GM06990 (cell line): ENCODE data around the gene PLA2G12B.
"Not testable (repeated sequence)": the region's sequence is repeated elsewhere in the genome, so short reads cannot be mapped to it uniquely, and the experiment has no call there.

Source experiments
- DNase-seq: peaks from one replicate; pipeline ENCODE4 v3.0.0-alpha.2; 2011; ENCODE audit not compliant: insufficient read length; ENCODE audit errors: extremely low read depth
- H3K27me3 ChIP-seq: replicated peaks from 2 replicates; pipeline ENCODE4 v1.6.0; 2011; ENCODE audit warnings: low read length; ENCODE audit not compliant: control insufficient read depth, insufficient read depth
- H3K36me3 ChIP-seq: 2 replicates; pipeline ENCODE4 v1.5.1; 2011; ENCODE audit warnings: low read length; ENCODE audit not compliant: control insufficient read depth, insufficient read depth
- H3K4me3 ChIP-seq: replicated peaks from 2 replicates; pipeline ENCODE4 v1.5.1; 2011; ENCODE audit warnings: low read depth, mild to moderate bottlenecking, control low read depth, low read length
- TF ChIP-seq, protein P1 (sequence below): IDR thresholded peaks from 2 replicates; pipeline ENCODE4 v1.5.1; 2011; ENCODE audit warnings: low read length, control low read depth, mild to moderate bottlenecking, inconsistent platforms; ENCODE audit not compliant: insufficient read depth, poor library complexity, severe bottlenecking

PLA2G12B gene

DNA sequence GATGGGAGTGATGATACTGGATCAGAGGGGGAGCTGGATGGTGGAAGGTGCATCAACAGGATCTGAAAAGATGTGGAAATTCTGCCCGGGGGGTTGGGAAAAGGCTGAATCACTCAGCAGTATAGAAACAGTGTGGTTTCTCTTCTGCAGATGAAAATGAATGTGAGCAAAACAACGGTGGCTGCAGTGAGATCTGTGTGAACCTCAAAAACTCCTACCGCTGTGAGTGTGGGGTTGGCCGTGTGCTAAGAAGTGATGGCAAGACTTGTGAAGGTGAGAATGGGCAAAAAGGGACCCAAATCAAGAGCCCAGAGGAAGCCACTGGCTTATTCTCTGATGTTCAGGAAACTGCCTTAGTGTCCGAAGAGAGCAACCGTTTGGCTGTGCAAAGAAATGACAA lies 48.2 kb downstream of the PLA2G12B start:
- Histone ChIP-seq H3K36me3 (no peaks in the 10 kb centered on the region), H3K4me3 (no peak overlapping the region), H3K27me3 (no peaks in the 10 kb centered on the region)
- no peak for DNase-seq
- TF ChIP-seq, protein P1, sequence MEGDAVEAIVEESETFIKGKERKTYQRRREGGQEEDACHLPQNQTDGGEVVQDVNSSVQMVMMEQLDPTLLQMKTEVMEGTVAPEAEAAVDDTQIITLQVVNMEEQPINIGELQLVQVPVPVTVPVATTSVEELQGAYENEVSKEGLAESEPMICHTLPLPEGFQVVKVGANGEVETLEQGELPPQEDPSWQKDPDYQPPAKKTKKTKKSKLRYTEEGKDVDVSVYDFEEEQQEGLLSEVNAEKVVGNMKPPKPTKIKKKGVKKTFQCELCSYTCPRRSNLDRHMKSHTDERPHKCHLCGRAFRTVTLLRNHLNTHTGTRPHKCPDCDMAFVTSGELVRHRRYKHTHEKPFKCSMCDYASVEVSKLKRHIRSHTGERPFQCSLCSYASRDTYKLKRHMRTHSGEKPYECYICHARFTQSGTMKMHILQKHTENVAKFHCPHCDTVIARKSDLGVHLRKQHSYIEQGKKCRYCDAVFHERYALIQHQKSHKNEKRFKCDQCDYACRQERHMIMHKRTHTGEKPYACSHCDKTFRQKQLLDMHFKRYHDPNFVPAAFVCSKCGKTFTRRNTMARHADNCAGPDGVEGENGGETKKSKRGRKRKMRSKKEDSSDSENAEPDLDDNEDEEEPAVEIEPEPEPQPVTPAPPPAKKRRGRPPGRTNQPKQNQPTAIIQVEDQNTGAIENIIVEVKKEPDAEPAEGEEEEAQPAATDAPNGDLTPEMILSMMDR = no peak

DNA sequence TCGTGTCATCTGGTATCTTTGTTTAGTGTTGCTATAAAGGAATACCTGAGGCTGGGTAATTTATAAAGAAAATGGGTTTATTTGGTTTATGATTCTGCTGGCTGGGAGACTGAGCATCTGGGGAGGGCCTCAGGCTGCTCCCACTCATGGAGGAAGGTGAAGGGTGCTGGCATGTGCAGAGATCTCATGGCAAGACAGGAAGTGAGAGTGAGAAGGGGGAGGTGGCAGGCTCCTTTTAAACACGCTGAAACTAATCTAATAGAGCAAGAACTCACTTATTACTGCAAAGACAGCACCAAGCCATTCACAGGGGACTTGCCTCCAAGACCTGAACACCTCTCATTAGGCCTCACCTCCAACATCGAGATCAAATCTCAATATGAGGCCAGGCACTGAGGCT lies 49.8 kb downstream of the PLA2G12B start:
- TF ChIP-seq, protein P1 = no peak
- DNase-seq = no peak
- Histone ChIP-seq H3K27me3 (no peaks in the 10 kb centered on the region), H3K4me3 (no peak overlapping the region), H3K36me3 (no peaks in the 10 kb centered on the region)

DNA sequence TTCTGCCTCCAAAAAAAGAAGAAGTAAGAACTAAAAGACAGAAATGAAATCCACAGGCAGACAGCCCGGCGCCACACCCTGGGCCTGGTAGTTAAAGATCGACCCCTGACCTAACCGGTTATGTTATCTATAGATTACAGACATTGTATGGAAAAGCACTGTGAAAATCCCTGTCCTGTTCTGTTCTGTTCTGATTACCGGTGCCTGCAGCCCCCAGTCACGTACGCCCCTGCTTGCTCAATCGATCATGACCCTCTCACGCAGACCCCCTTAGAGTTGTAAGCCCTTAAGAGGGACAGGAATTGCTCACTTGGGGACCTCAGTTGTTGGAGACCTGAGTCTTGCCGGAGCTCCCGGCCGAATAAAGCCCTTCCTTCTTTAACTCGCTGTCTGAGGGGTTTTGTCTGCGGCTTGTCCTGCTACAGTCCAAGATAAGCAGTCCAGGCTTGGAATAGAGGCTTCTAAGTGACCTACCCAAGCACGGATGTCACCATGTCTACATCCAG lies 50.6 kb downstream of the PLA2G12B start:
- not testable (repeated sequence) for H3K36me3 ChIP-seq, DNase-seq, H3K4me3 ChIP-seq, H3K27me3 ChIP-seq

DNA sequence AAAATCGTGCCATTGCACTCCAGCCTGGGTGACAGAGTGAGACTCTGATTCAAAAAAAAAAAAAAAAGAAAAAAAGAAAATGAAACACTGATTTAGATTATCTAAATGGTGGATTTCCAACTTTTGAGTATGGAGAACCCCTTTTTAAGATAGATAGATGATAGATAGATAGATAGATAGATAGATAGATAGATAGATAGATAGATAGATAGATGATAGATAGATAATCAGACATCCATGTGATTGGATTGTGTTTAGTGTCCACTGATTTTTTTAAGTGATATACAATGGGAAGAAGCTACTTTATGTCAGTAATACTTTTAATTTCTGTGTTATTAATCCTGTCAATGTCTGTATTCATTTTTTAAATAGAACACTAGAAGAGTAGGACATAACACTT lies 55.1 kb downstream of the PLA2G12B start:
- TF ChIP-seq, protein P1 = no peak
- Histone ChIP-seq H3K4me3 (no peak overlapping the region), H3K27me3 (no peaks in the 10 kb centered on the region), H3K36me3 (no peaks in the 10 kb centered on the region)
- no peak for DNase-seq

DNA sequence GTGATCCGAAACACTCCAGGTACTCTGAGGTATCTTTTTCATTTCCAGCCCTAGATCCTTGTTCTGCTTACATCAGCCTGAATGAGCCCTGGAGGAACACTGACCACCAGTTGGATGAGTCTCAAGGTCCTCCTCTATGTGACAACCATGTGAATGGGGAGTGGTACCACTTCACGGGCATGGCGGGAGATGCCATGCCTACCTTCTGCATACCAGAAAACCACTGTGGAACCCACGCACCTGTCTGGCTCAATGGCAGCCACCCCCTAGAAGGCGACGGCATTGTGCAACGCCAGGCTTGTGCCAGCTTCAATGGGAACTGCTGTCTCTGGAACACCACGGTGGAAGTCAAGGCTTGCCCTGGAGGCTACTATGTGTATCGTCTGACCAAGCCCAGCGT lies 56.0 kb downstream of the PLA2G12B start:
- H3K4me3 ChIP-seq = no peak overlapping the region
- TF ChIP-seq, protein P1 = no peak
- no peak for DNase-seq
- no peaks in the 10 kb centered on the region for H3K36me3 ChIP-seq
- H3K27me3 ChIP-seq = no peaks in the 10 kb centered on the region

DNA sequence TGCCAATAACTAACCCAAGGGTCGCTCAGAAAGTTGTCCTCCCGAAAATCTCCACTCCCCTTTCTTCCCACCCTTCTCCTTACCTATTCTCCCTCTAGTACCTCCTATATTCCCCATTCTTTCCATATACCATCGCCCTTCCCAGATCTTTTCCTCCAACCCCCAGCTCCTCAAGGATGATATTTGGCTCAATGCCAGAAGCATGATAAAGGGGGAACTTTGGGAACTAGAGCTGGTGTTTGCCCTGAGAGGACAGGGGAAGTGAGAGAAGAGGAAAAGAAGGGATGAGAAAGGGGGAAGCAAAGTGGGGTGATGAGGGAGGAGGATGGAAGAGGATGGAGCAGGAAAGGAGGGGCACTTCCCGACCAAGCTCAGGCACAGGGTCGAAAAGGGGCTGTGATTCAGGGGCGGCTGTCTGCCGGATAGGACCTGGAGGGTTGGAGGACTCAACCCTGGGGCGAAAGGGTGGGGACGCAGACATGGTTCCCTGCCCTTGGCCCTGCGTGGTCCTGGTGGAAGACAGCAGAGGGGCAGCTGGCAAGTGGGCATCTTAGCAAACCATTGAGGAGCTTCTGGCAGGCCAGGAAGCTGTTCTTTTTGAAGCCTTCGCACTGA lies 59.3 kb downstream of the PLA2G12B start:
- no peaks in the 10 kb centered on the region for H3K27me3 ChIP-seq
- no peak overlapping the region for H3K4me3 ChIP-seq
- DNase-seq = no peak
- TF ChIP-seq, protein P1 = no peak
- H3K36me3 ChIP-seq = no peaks in the 10 kb centered on the region
